ENCODE data around the gene EBF4.

GRCh38 chr20:2809690-2810089 lies 117.1 kb downstream of the EBF4 start:
- TF ChIP-seq GATA2 (IDR thresholded peaks at IDR 0.05; ENCODE audit: low read depth, low read length) (no peak), GATA3 (IDR thresholded peaks at IDR 0.05; ENCODE audit: low read depth, low read length) (no peak)

All from SH-SY5Y (cell line).